ENCODE measurements around the gene HCRTR1. TPM values are rescaled to one million over a fixed set of nuclear protein-coding genes. Genes with fewer than 3 reads are reported as not detected.
A peak's percentile ranks its signal among the peaks of the same experiment; 100 is the strongest.

HCRTR1 gene
- total and polyA plus RNA-seq, 8 donors = not detected

DNA sequence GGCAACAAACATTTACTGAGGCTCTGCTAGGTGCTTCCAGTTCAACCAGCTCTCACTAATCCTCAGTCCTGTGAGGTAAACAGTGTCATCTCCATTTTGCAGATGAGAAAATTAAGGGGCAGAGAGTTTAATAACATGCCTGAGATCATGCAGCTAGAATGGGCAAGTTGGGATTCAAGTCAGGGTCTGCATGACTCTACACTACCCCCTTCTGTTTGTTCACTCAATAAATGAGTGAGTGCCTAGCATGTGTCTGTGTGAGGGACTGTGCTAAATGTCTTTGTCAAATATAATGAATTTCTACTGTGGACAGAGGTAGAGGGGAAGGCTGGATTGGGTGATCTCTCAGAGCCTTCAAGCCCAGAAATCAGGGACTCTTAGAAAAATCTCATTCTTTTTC lies 22.7 kb downstream of the HCRTR1 start:
- Histone ChIP-seq H3K9me3 (no peaks in the 10 kb centered on the region), H3K4me3 (no peak overlapping the region), H3K4me1 (peaks cover 29 to 89% (median 78%) of the 10 kb centered on the region in 4 donors), H3K27me3 (no peaks in the 10 kb centered on the region), H3K36me3 (peaks cover 1 to 4% (median 2%) of the 10 kb centered on the region in 4 donors), H3K27ac (peak overlapping the region in 1 of 5 donors; percentile 18)
- no peak for DNase-seq
- TF ChIP-seq EP300 (IDR thresholded peaks at IDR 0.05) = no peak
- no peak for TF ChIP-seq POLR2AphosphoS5 (IDR thresholded peaks at IDR 0.05)
- intact Hi-C loops (cut with DNase I; ENCODE audit: low total_unique reads) = no loop called here

DNA sequence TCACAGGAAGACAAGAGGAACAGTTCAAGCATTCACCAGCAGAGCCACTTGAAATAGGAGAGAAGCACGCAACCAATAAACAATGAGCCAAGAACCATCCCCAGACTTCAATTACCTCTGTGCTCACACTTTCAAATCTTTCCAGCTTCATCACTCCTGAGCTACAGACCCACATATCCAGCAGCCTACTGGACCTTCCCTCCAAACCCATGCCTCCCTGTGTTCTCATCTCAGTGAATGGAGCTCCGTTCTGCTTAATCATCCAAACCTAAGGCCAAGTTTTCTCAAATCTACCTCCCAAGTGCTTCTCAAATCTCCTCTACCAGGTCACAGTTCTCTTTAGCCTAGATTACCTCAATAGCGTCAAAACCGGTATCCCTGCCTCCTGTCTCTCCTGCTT lies 23.5 kb downstream of the HCRTR1 start:
- Histone ChIP-seq H3K27ac (no peak overlapping the region), H3K4me3 (no peak overlapping the region), H3K9me3 (no peaks in the 10 kb centered on the region), H3K27me3 (no peaks in the 10 kb centered on the region), H3K36me3 (no peaks in the 10 kb centered on the region), H3K4me1 (peaks cover 29 to 88% (median 78%) of the 10 kb centered on the region in 4 donors)
- TF ChIP-seq, protein P1, sequence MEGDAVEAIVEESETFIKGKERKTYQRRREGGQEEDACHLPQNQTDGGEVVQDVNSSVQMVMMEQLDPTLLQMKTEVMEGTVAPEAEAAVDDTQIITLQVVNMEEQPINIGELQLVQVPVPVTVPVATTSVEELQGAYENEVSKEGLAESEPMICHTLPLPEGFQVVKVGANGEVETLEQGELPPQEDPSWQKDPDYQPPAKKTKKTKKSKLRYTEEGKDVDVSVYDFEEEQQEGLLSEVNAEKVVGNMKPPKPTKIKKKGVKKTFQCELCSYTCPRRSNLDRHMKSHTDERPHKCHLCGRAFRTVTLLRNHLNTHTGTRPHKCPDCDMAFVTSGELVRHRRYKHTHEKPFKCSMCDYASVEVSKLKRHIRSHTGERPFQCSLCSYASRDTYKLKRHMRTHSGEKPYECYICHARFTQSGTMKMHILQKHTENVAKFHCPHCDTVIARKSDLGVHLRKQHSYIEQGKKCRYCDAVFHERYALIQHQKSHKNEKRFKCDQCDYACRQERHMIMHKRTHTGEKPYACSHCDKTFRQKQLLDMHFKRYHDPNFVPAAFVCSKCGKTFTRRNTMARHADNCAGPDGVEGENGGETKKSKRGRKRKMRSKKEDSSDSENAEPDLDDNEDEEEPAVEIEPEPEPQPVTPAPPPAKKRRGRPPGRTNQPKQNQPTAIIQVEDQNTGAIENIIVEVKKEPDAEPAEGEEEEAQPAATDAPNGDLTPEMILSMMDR (IDR thresholded peaks at IDR 0.05) = no peak
- TF ChIP-seq EP300 (IDR thresholded peaks at IDR 0.05) = no peak
- no peak for TF ChIP-seq POLR2A (IDR thresholded peaks at IDR 0.05)
- TF ChIP-seq POLR2AphosphoS5 (IDR thresholded peaks at IDR 0.05) = no peak
- no peak for DNase-seq
- intact Hi-C loops (cut with DNase I; ENCODE audit: low total_unique reads) = no loop called here
- WGBS, 5 donors = 76 to 82% (median 81%) methylated on average over 4 of the region's 4 CpGs

DNA sequence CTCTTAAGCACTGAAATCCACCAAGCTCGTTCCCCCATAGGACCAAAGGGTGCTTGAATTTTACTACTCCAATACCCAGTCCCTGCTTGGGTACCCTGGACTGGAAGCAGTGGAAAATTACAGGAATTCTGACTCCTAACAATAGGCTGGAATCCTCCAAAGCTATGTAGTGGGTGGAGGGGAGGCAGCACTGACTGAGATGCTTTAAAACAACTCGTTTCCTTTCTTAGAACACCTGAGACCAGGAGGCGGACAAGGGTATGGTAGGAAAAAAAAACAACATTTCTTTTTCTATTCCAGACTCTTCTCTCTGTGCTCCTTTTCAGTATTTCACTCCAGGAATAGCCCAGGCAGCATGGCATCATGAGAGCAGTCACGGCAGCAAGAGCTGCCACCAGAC lies 24.9 kb downstream of the HCRTR1 start:
- 87 to 95% (median 93%) methylated on average over 4 of the region's 4 CpGs for WGBS, 5 donors
- intact Hi-C loops (cut with DNase I; ENCODE audit: low total_unique reads) = no loop called here
- H3K9me3 ChIP-seq = no peaks in the 10 kb centered on the region
- H3K27ac ChIP-seq = no peak overlapping the region
- TF ChIP-seq POLR2AphosphoS5 (IDR thresholded peaks at IDR 0.05) = no peak
- TF ChIP-seq EP300 (IDR thresholded peaks at IDR 0.05) = no peak
- TF ChIP-seq POLR2A (IDR thresholded peaks at IDR 0.05) = no peak
- TF ChIP-seq, protein P1 (IDR thresholded peaks at IDR 0.05) = no peak
- peaks cover 22 to 75% (median 70%) of the 10 kb centered on the region in 4 donors for H3K4me1 ChIP-seq
- H3K36me3 ChIP-seq = no peaks in the 10 kb centered on the region
- H3K27me3 ChIP-seq = no peaks in the 10 kb centered on the region
- no peak for DNase-seq
- no peak overlapping the region for H3K4me3 ChIP-seq

DNA sequence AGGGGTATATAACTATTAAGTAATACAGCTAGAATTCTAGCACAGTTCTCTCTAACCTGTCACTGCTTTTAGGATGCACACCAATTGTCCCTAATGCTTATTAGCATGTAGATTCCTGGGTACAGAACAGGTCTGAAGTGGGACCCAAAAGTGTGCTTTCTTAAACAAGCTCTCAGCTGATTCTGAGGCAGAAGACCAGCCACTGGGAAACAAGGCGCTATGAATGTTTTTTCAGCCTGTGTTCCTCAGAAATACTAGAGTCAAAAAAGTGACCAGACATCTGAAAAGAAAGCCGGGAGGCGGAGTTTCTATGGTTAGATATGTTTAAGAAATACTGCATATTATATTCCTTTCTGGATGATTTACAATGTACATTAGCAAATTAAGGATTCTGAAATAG lies 25.4 kb downstream of the HCRTR1 start:
- intact Hi-C loops (cut with DNase I; ENCODE audit: low total_unique reads) = no loop called here
- no peak for TF ChIP-seq EP300 (IDR thresholded peaks at IDR 0.05)
- no peak for TF ChIP-seq POLR2AphosphoS5 (IDR thresholded peaks at IDR 0.05)
- TF ChIP-seq, protein P1 (IDR thresholded peaks at IDR 0.05) = no peak
- no peak for TF ChIP-seq POLR2A (IDR thresholded peaks at IDR 0.05)
- peaks cover 22 to 70% (median 66%) of the 10 kb centered on the region in 4 donors for H3K4me1 ChIP-seq
- H3K27me3 ChIP-seq = no peaks in the 10 kb centered on the region
- H3K36me3 ChIP-seq = no peaks in the 10 kb centered on the region
- no peaks in the 10 kb centered on the region for H3K9me3 ChIP-seq
- 90 to 95% (median 94%) methylated on average over 3 of the region's 3 CpGs for WGBS, 5 donors
- H3K4me3 ChIP-seq = no peak overlapping the region
- no peak for DNase-seq
- no peak overlapping the region for H3K27ac ChIP-seq

DNA sequence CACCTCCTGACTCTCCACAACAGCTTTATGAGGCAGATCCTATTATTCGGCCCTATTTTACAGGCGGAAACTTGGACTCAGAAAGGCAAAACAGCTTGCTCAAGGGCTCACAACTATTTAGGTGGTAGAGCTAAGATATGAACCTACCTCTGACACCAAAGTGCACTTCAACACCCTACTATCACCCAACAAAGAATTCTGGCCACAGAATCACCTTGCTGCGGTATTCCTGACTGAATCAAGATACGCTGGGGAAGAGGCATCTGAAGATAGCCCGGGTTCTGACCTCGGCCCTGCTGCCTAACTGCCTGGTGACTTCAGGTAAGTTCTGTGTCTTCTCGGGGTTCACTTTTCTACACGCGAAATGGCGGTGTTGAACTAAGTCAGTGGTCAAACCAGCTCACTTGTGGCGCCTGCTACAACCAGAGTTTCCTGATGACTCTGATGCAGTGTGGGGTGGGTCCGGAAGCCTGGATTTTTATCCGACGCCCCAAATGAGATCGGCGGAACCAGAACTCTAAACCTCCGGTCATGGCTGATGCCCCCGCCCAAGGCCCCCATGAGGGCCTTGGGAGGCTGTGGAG lies 26.6 kb downstream of the HCRTR1 start:
- peak overlapping the region; percentile 54 to 94 (median 76) for H3K4me3 ChIP-seq
- H3K27me3 ChIP-seq = no peaks in the 10 kb centered on the region
- no peak for DNase-seq
- H3K9me3 ChIP-seq = no peaks in the 10 kb centered on the region
- TF ChIP-seq POLR2A (IDR thresholded peaks at IDR 0.05) (no peak), POLR2AphosphoS5 (IDR thresholded peaks at IDR 0.05) (no peak), EP300 (IDR thresholded peaks at IDR 0.05) (no peak)
- TF ChIP-seq, protein P1 (IDR thresholded peaks at IDR 0.05) = no peak
- WGBS, 5 donors = 4 to 8% (median 6%) methylated on average over 12 to 18 of the region's 18 CpGs
- H3K4me1 ChIP-seq = peaks cover 22 to 58% (median 55%) of the 10 kb centered on the region in 4 donors
- H3K36me3 ChIP-seq = no peaks in the 10 kb centered on the region
- peak overlapping the region; percentile 92 to 100 (median 99) for H3K27ac ChIP-seq
- intact Hi-C loops (cut with DNase I; ENCODE audit: low total_unique reads) = no loop called here
